Lung microvascular endothelial cell (primary cell): ENCODE measurements around the gene UROD. TPM values are rescaled to one million over a fixed set of nuclear protein-coding genes. Genes with fewer than 3 reads are reported as not detected.
"Not testable (repeated sequence)": the region's sequence is repeated elsewhere in the genome, so short reads cannot be mapped to it uniquely, and the experiment has no call there.

ENCODE experiments used
- DNase-seq, 2 donors: peaks; one replicate each; pipeline versions ENCODE4 v3.0.0 to v3.0.0-alpha.2; 2010; ENCODE audit warnings: low read depth in 2 of 2
- total RNA-seq: library from RNA; depleted of rRNA; stranded (reverse); fragments of >200 nt; gene quantifications from 2 replicates; pipeline ENCODE4 v1.2.1, GENCODE V29; 2014

UROD gene
- 240 and 272 TPM in 2 replicates for total RNA-seq

DNA sequence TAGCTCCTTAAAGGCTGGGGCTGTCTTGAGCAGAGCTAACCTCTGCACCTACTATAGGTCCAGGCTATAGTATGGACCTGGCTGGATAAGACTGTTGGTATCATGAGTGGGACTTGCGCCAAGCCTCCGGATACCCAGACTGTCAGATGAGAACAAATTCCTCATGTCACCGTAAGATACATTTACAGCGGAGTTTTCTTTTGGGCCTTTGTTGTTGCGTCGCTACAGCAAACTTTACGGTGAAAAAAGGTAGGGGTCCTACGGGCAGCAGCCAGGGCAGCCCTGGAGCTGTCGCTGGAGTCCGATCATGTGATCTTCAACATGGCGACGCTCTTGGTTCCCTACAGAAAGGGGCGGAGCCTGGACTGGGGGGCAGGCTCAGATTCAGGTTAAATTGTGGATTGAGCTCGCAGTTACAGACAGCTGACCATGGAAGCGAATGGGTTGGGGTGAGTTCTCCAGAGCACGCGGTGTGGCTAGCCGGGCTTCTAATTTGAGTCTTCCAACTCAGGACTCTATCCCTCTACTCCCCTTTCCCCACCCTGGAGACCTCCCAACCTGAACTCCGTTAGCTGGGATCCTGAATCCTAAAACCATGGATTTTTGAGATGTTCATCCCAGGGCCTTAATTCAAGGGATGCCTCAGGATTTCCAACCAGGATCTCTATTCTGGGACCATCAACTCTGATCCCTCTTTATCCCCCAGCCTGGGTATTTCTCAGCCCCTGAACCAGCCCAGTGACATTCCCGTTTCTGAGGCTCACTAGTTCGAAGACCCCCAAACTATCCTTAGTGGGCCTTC lies at the start of gene UROD:
Gene UROD (plus strand): TSS at position 418 of the 802 bp plus-strand sequence. CDS start 12 bp downstream, at position 430.
- peak; percentile 97 to 98 for DNase-seq

DNA sequence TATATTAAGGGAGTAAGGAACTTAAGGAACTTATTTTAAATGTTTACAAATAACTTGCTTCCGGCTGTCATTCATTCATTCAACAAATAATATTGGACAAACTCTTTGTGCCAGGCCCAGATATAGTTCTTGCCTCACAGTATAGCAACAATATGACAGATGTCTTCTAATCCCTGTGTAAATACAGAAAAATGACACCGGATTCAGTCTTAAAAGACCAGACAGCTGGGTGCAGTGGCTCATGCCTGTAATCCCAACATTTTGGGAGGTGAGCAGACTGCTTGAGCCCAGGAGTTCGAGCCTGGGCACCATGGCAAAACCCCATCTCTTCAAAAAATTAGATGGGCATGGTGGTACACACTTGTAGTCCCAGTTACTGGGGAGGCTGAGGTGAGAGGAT lies 49.3 kb upstream of the UROD start:
- DNase-seq = no peak

DNA sequence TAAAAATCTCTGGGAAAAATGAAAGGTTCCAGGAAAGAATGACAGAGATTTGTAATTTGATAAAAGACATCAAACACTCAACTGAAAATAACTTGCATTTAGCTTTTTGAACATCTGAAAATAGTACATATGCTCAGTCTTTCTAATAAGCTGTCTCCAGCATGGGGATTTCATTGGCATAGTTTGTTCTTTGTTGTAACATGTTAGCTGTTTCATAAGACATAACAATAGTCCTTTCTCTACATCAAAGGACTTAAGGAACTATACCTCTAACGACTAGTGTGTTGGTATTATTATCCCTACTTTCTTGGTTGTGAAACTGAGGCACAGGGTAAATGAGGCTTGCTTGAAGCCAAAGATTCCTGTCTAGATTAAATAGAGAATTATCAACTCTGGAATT lies 47.7 kb upstream of the UROD start:
- DNase-seq = no peak

DNA sequence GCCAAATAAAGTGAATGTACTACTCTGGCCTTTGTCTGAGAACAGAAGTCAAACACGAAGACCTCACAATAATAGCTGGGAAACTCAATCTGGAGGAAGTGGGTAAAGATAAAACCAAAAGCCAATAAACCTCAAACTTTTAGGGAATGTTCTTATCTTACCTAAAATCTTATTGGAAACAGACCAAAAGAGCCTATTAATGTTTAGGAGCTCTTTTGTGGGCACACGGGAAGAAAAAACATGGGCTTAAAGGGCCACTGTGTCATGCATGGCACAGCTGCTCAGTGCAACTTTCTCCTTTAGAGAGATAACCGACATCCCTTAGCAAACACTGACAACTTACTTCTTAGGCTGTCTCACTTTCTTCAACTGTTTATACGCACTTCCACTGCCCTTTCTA lies 41.7 kb upstream of the UROD start:
- DNase-seq = peak in 1 of 2 donors; percentile 19

DNA sequence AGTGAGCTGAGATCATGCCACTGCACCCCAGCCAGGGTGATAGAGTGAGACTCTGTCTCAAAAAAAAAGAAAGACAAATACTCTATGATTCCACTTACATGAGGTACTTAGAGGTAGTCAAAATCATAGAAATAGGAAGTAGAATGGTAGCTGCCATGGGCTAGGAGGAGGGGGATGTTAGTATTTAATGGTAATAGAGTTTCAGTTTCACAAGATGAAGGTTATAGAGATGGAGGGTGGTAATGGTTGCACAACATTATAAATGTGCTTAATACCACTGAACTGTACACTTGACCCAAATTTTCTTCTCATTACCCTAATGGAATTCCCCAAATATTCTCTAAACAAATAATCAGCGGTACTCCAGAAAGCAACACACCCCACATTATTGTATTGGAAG lies 38.4 kb upstream of the UROD start:
- no peak for DNase-seq

DNA sequence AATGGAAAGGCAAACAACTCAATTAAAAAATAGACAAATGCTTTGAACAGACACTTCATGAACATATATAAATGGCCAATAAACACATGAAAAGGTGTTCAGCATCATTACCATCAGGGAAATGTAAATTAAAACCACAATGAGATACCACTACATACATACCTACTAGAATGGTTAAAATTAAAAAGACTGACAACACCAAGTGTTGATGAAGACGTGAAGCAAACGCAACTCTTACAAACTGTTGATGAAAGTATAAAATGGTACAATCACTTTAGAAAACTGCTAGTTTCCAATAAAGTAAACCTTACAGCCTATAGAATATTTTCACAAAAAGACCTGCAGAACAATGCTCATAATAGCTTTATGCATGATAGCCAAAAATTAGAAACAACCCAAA lies 35.8 kb upstream of the UROD start:
- DNase-seq = no peak

DNA sequence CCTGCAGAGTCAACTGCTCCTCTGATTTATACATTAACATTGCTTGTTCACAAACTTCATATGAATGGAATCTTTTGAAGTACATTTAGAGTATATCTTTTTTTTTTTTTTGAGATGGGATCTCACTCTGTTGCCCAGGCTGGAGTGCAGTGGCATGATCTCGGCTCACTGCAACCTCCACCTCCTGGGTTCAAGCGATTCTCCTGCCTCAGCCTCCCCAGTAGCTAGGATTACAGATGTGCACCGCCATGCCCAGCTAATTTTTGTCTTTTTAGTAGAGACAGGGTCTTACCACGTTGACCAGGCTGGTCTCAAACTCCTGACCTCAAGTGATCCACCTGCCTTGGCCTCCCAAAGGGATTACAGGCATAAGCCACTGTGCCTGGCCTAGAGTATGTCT lies 34.7 kb upstream of the UROD start:
- DNase-seq = not testable (repeated sequence)

DNA sequence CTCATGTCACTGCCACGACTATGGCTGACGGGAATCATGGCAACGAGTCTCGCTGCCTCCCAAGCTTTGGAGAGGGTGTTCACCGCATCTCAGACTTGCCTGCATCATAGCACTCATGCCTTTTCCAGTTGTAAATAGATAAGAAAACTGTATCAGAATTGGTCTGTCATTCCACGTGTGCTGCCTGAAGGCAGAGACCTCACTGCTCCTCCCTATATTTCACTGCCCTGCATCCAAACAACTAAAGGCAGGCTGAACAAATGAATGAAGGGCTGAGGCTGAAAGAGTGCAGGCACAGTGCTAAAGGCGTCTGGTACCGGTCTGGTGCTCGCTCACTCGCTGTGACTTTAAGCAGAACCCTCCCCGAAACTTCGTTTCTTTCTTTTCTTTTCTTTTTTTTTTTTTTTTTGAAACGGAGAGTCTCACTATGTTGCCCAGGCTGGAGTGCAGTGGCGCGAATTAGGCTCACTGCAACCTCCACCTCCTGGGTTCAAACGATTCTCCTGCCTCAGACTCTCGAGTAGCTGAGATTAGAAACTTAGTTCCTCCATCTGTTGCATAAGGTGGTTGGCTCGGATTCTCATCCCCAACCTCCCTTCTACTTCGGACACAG lies 26.2 kb upstream of the UROD start:
- DNase-seq = peak in 1 of 2 donors; percentile 11

DNA sequence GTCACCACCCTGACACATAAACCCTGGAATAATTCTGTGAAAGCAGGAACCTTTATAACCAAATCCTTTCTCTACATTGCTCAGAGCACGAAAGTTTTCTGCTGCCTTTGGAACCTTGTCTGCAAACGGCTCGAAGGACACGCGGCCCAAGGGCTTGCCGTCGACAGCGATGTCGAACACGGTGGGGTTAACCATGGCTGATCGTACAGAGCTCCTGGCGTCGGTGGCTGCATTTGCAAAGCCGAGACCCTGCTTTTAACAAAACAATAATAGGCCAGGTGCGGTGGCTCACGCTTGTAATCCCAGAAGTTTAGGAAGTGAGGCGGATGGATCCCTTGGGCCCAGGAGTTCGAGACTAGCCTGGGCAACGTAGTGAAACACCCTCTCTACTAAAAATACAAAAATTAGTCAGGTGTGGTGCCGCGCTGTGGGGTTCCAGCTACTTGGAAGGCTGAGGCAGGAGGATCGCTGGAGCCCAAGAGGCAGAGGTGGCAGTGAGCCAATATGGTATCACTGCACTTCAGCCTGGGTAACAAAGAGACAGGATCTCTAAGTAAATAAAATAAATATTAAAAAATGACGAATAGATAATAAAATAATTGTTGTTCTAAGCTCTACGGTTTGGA lies 23.4 kb upstream of the UROD start:
- DNase-seq = no peak

DNA sequence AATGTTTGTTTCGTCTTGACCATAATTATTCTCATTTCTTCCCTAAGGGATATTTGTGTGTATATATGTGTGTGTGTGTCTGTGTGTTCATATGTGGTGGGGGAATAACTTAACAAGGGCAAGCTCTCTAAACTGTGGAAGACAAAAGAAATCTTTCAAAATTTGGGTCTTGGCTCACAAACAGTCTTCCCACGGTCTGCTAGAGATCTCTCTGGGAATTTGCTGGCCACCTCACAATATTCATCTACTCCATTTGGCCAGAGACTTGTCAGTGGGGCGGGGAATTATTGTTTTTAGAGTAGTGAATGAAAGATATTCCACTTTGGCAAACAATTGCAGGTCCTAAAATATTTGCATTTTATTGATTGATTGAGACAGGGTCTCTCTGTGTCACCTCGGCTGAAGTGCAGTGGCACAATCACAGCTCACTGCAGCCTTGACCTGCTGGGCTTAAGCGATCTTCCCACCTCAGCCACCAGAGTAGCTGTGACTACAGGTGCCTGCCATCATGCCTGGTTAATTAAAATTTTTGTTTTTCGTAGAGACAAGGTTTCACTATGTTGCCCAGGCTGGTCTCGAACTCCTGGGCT lies 17.6 kb upstream of the UROD start:
- no peak for DNase-seq

DNA sequence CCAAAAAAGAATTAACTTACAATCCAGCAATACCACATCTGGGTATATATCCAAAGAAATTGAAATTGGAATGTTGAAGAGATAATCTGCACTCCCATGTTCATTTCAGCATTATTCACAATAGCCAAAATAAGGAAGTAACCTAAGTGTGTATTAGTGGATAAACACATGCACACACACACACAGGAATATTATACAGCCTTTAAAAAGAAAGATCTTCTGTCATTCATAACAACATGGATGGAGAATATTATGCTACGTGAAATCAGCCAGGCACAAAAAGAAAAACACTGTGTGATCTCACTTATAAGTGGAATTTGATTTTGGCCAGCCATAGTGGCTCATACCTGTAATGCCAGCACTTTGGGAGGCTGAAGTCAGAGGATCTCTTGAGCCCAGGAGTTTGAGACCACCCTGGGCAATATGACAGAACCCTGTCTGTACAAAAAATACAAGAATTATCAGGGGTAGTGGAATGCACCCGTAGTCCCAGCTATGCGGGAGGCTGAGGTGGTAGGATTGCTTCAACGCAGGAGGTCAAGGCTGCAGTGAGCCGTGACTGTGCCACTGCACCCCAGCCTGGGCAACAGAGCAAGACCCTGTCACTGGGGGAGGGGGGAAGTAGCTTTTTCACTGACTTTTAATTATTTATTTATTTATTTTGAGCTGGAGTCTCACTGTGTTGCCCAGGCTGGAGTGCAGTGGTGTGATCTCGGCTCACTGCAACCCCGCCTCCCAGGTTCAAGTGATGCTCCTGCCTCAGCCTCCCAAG lies 16.4 kb upstream of the UROD start:
- DNase-seq = no peak

DNA sequence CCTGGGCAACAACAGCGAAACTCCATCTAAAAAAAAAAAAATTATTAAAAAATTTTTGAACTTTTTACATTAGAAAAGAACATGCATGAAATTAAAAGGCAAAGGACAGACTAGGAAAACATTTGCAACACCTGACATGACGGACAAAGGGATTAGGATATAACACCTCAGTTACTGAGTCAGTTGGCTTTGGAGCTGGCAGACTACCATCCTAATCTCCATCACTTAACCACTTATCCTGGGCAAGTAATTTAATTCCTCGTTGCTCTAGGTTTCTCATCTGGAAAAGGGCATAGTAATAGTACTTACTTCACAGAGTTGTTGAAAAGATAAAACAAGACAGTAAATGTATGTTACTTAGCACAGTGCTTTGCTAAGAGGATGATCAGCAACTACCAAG lies 12.8 kb upstream of the UROD start:
- DNase-seq = no peak

DNA sequence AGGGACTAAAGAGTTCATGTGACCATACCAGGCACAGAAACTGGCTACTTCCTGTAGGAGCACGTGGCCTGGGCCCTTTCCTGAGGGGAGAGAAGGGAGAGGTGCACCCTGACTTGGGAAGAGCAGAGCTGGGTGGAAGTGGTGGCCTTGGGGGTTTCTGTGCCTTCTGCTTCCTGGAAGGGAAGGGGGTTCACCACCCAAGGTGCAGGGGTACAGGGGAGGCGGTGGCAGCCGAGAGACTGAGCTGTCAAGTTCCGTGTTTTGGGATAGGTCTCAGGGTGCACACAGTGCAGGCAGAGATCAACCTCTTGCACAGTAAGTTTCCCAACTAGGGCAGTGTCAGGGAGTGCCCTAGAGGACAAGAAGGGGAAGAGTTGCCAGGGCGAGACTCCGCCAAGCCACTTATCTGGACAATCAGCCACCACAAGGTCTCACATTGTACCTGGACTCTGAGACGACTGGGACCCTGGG lies 11.0 kb upstream of the UROD start:
- DNase-seq = peak in 1 of 2 donors; percentile 24

DNA sequence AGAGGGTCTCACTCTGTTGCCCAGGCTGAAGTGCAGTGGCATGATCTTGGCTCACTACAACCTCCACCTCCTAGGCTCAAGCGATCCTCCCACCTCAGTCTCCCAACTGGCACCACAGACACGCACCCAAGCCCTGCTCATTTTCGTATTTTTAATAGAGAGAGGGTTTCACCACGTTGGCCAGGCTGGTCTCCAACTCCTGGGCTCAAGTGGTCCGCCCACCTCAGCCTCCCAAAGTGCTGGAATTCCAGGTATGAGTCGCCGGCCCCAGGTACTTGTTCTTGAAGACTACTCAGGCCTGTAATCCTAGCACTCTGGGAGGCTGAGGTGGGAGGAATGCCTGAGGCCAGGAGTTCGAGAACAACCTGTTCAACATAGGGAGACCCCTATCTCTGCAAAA lies 10.5 kb upstream of the UROD start:
- DNase-seq = not testable (repeated sequence)

DNA sequence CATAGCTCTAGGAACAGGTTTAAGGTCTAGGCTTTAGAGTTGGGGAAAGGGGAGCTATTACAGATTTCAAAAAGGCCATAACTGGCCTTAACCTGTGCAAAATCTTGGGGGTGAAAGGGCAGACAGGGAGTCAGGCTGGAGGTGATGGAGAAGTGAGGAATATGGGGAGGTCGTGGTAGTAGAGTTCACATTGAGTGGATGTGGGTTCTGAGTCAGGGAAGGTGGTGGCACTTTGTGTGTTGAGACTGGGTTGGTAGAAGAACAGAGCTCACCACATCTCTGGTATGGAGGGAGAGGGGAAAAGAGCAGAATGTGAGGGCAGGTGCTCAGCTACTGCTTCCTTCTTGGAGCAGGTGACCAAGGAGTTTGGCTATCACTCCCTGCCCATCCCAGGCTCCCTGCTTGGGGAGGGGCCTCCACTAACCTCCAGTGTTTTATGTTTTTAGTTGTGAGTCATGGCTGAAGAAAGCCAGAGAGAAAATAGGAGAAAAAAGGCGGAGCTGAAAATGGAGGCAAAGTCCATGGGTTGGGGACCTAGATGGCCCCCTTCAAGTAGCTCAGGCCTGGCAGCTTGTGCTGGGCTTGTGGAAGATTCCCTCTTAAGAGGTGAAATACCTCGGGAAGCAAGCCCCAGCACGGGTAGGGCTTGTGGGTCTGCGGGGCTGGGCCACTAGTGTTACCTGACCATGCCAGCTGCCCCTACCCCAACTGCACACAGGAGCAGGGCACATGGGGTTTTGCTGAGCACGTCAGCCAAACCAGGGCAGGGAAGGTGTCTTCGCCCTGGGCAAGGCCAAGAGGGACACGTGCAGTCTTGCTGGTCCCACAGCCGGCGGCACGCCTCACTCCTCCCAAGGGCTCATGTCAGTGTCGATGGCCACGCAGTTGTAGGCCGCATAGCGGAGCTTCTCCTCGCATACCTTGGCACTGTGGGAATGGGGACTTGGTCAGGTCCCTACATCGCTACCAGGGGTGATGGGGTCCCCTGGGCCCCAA lies 9.1 kb upstream of the UROD start:
- no peak for DNase-seq

DNA sequence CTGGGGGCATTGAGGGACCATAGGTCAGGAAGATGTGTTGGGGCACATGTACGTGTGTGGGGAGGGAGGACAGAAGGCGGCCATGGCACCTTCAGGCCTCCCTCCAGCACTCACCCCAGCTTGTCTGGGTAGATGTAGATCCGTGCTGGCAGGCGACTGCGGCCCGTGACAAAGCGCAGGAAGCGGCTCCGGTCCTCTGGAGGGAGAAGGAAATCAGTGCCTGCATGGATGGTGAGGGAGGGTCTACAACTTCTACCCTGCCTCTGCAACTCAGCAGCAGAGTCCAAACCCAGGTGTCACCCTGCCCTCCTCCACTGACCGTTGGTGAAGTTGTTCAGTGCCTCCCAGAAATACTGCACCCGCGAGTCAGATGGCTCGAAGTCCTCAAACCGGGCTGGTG lies 8.3 kb upstream of the UROD start:
- DNase-seq = no peak

DNA sequence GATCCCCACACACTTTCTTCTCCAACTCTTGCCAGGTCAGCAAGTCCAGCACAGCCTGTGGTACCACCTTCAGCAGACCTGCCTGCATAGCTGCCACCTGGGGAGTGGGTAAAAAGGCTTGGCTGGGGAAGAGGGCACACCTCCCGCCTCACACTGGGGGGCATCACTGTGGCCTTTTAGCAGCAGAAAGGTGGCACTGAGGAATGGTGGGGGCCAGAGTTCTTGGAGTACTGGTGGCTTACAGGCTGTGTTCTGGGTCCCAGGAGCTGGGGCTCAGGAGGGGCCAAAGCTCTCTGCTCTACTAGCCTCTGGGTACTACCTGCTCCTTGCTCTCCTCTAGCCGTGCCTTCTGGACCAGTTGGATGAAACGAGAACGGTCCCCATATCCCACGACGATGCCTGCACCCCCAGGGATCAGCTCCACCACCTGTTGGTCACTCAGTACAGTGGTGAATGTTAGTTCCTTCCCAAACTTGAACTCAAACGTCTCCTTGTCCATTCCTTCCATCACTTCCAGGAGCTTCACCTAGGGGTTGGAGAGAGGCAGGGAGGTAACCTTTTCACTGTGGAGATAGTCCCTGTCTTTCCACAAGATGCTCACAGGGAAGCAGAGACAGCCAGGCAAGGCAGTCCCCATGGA lies 7.7 kb upstream of the UROD start:
- DNase-seq = no peak

DNA sequence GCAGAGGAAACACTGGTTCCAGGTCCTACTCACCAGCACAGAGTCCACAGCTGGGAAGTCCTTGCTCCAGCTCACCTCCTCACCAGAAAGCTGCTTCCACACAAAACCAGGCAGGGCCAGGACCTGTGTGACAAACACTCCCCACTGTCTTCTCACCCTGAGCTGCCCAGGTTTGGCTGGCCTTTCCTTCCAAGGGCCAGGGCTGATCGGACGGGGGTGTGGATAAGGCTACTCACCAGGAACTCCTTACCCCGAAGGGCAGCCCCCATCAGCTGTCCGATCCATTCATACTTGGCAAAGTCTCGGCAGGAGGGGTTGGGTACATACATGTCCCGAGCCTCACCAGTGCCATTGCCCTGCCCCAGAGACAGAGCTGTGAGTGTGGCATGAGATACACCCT lies 6.3 kb upstream of the UROD start:
- no peak for DNase-seq

DNA sequence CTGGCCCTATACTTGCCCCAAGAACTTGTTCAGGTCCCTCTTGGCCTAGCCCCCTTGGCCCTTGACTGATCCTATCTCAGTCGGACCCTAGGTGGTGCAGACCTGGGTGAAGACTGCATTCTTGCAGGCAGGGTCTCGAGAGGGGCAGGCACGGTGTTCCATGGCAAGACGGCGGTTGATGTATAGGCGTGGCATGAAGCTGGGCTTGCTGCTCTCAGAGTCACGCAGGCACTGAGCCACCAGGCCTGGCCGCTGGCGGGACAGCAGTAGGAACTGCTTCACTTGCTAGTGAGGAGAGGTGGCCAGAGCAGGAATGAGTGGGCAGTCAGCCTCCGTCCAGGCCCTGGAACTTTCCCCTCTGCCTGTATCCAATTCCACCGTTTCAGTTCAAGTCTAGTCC lies 4.7 kb upstream of the UROD start:
- DNase-seq = no peak

DNA sequence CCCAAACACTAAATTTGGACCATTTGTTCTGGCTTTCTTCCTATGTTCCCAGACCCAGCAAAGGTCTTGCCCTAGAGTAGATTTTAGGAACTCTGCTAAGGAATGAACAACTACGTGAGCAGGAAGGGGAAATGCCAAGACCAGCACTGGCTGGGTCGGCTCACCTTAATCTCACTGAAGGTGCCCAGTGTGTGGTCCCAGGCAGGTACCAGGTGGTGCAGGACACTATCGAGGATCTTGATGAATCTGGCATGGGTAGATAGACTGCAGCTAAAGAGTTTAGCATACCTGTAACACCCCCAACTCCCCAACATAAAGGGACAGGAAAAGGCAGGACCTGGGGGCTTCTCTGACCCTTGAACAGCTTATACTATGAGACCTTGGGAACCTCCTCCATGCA lies 4.0 kb upstream of the UROD start:
- no peak for DNase-seq
